ENCODE results near the gene BCL3.
"Not testable (repeated sequence)": the region's sequence is repeated elsewhere in the genome, so short reads cannot be mapped to it uniquely, and the experiment has no call there.

The BCL3 gene

DNA sequence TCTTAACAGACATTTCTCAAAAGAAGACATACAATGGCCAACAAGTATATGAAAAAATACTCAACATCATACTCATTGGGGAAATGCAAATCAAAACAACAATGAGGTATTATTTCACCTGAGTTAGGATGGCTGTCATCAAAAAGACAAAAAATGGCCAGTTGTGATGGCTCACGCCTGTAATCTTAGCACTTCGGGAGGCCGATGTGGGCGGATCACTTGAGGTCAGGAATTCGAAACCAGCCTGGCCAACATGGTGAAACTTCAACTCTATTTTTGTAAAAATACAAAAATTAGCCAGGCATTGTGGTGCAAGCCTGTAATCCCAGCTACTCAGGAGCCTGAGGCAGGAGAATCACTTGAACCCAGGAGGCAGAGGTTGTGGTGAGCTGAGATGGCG, 27.6 kb upstream of the BCL3 start:
- no peak for DNase-seq (ENCODE audit: low read depth in 2 of 2)

- DNase-seq (ENCODE audit: low read depth in 2 of 2): not testable (repeated sequence)
Observed at GRCh38 chr19:44721369-44721768, 27.1 kb upstream of the BCL3 start.

DNA sequence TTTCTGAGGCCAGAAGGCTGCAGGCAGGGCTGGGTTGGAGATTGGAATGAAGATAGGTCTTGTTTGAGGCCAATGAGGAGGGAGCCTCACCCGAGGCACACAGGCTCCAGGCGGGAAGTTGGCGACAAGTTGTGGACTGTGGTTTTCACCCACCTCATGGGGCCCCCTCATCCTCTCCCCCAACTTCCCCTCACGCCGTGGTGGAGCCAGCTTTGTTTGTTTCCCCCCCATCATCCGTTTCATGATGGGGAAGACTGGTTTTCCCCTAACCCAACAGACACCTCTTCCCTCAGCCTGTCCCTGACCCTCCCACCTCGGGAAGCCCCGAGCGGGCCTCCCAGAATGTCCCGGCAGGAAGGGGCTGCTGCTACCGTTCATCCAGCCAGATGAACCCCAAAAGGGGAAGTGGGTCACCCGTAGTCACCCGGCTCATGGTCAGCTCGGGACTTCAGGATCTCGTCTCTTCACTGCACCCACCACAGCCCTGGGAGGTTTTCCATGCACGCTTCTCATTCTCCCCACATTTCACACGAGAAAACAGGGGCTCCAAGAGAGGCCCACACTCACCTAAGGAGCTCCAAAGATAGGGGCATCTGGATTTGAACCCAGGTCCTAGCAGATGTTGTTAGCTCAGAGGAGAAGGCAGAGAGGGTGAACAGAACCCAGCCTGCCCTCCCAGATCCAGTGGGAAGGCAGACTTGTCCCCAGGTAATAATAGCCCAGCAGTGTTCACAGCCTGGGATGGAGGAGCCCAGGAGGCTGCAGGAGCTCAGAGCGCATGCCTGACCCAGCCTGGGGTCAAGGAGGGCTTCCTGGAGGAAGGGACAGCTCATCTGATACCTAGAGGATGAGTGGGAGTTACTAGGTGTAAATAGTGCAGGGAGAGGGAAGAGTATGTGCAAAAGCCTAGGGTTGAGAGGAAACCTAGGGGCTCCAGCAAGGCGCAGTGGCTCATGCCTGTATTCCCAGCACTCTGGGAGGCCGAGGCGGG, 26.1 kb upstream of the BCL3 start:
- DNase-seq (ENCODE audit: low read depth in 2 of 2): peak in 1 of 2 donors; percentile 27

- no peak for DNase-seq (ENCODE audit: low read depth in 2 of 2)
Observed at GRCh38 chr19:44723299-44723951, 25.1 kb upstream of the BCL3 start.

- DNase-seq (ENCODE audit: low read depth in 2 of 2): peak; percentile 60 to 70
Observed at GRCh38 chr19:44723952-44724319, 24.6 kb upstream of the BCL3 start.

DNA sequence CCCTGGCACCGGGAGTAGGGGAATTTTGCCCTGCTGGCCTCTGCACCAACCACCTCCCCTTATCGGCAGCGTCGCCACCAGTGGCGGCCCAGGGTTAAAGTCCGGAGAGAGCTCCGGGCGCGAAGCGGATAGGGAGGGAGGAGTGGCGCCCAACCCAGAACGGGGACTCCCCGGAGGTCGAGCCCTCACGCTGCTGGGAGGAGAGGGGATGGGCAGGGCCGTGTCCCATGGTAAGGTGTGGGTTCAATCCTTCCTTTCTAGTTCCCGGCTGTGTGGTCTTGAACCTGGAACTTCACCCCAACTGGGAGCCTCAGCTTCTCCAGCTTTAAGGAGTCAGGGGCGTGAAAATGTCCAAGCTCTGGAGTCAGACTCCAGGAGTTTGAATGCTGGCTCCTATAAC, 23.3 kb upstream of the BCL3 start:
- DNase-seq (ENCODE audit: low read depth in 2 of 2): no peak

GRCh38 chr19:44725684-44726083, 22.8 kb upstream of the BCL3 start:
- no peak for DNase-seq (ENCODE audit: low read depth in 2 of 2)

DNA sequence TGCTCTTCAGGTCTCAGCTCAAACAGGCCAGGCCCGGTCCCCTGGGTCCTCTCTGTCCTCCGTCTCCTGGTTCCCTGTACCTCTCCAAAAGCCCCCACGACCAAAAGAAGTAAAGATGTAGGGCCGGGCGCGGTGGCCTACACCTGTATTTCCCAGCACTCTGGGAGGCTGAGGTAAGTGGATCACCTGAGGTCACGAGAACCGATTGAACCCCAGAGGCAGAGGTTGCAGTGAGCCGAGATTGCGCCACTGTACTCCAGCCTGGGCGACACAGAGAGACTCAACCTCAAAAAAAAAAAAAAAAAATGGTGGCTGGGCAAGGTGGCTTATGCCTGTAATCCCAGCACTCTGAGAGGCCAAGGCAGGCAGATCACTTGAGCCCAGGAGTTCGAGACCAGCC, 22.0 kb upstream of the BCL3 start:
- no peak for DNase-seq (ENCODE audit: low read depth in 2 of 2)

DNA sequence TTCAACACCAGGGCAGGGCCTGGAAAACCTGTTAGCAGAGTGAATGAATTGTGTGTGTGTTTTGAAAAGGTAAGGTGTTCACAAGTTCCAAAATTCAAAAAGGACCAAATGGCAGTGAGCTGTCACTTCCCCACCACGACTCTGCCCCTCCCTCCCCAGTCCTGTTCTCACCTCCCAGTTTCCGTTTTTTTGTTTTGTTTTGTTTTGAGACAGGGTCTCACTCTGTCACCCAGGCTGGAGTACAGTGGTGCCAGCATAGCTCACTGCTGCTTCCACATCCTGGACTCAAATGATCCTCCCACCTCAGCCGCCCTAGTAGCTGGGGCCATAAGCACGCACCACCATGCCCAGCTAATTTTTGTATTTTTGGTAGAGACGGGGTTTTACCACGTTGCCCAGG, 20.3 kb upstream of the BCL3 start:
- no peak for DNase-seq (ENCODE audit: low read depth in 2 of 2)

GRCh38 chr19:44729516-44730033, 18.9 kb upstream of the BCL3 start:
- DNase-seq (ENCODE audit: low read depth in 2 of 2): no peak

DNA sequence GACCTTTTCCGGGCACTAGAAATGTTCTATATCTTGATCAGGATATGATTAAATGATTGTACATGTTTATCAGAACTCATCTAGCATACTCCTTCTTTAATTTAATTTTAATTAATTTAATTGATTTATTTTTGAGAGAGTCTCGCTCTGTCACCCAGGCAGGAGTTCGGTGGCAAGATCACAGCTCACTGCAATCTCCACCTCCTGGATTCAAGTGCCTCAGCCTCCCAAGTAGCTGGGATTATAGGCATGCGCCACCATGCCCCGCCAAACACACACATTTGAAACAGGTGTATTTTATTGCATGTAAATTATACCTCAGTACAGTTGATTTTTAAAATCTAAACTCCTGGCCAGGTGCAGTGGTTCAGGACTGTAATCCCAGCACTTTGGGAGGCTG, 17.4 kb upstream of the BCL3 start:
- no peak for DNase-seq (ENCODE audit: low read depth in 2 of 2)

GRCh38 chr19:44731622-44732021, 16.9 kb upstream of the BCL3 start:
- no peak for DNase-seq (ENCODE audit: low read depth in 2 of 2)

GRCh38 chr19:44732235-44733014, 16.1 kb upstream of the BCL3 start:
- no peak for DNase-seq (ENCODE audit: low read depth in 2 of 2)

GRCh38 chr19:44734357-44734756, 14.2 kb upstream of the BCL3 start:
- no peak for DNase-seq (ENCODE audit: low read depth in 2 of 2)

DNA sequence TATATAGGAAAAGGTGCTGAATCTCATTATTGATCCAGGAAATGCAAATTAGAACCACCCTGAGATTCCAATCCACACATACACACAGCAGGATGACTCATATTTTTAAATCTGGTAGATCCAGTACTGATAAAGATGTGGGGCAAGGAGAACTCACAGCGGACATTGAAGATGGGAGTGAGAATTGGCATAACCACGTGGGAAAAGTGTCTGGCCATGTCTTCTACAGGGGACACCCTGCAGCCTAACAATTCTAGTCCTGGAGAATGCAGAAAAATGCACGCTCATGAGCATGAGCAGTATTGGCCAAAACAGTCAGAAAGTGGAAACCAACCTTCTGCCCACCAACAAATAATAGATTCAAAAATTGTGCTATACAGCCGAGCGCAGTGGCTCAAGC, 13.5 kb upstream of the BCL3 start:
- no peak for DNase-seq (ENCODE audit: low read depth in 2 of 2)

GRCh38 chr19:44737238-44738071, 11.1 kb upstream of the BCL3 start:
- no peak for DNase-seq (ENCODE audit: low read depth in 2 of 2)

GRCh38 chr19:44738136-44738535, 10.4 kb upstream of the BCL3 start:
- DNase-seq (ENCODE audit: low read depth in 2 of 2): no peak

DNA sequence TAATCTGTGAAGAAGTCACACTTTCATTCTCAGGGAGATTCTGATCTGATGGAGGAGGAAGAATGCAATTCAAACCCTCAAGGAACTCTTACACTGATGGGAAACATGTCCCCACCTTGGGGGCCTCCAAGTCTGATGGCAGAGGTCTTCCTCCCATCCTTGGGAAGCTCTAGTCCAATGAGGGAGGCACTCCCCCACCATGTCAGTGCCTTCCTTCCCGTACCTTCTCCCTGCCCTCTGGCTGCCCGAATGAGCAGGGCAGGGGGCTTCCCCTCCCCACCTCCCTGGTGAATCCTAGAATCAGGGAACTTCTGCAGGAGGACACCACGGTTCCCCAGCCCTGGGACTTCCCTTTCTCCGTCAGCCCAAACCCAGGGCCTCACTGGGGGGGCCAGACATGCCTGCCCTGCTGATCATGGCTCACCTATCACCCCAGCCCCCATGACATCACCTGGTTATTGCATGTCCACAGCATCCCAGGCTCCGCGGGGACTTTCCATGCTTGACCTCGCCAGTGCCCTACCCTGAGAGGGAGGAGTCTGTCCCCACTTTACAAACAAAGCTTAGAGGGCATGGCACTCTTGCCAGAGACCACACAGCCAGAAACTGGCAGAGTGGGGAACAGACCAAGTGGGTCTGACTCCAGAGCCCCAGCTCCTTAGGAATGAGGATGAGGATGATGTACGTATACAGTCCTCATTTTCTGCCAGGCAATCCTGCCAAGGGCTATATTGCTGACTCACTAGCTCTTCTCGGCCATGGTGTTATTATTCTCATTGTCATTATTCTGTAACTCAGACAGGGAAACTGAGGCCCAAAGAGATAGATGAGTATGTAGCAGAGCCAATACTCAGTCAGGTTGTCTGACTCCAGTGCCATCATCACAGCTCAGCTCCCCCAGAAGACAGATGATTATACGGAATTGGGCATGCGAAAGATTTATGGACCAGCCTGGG, 9.6 kb upstream of the BCL3 start:
- no peak for DNase-seq (ENCODE audit: low read depth in 2 of 2)

GRCh38 chr19:44740351-44740824, 8.1 kb upstream of the BCL3 start:
- DNase-seq (ENCODE audit: low read depth in 2 of 2): no peak

DNA sequence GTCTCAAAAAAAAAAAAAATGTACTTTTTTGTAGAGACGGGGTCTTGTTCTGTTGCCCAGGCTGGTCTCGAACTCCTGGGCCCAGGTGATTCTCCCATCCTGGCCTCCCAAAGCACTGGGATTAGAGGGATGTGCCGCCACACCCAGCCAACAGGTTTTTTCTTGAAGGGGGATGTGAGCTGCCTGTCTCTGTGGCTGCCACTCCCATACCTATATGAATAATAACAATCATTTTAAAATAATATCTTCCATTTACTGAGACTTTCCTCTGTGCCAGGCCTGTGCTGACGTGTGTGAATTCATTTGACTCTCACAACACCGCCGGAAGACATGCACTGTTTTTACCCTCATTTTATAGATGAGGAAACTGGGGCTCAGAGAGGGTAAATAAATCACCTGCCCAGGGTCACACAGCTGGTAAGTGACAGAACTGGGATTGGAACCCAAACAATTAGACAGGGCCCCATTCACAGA, 7.2 kb upstream of the BCL3 start:
- no peak for DNase-seq (ENCODE audit: low read depth in 2 of 2)

All from stimulated activated CD8-positive, alpha-beta memory T cell treated with anti-CD3 and anti-CD28 coated beads, Interleukin-2, amount 100 ng/mL, for 48 hours (primary cell).